Endothelial cell of umbilical vein (primary cell): Measurements from ENCODE around the gene INPP5J.

Source experiments
- CTCF ChIP-seq, 2 donors: IDR thresholded peaks; 1 replicate in 1 of 2; 2 replicates in 1 of 2; pipeline ENCODE4 v1.5.1; 2011; ENCODE audit warnings: low read length in 2 of 2, mild to moderate bottlenecking in 2 of 2, moderate library complexity in 2 of 2, control low read depth in 1 of 2, inconsistent platforms in 1 of 2, low read depth in 1 of 2; ENCODE audit not compliant: insufficient read depth in 1 of 2; ENCODE audit errors: extremely low read depth in 1 of 2
- EZH2 ChIP-seq: IDR thresholded peaks from 2 replicates; pipeline ENCODE4 v1.6.1; 2012; ENCODE audit warnings: borderline replicate concordance, low read depth, mild to moderate bottlenecking, moderate library complexity, low read length, inconsistent platforms; ENCODE audit not compliant: severe bottlenecking
- GATA2 ChIP-seq: IDR thresholded peaks from 2 replicates; pipeline ENCODE4 v1.7.0; 2011; ENCODE audit warnings: low read depth, mild to moderate bottlenecking, moderate library complexity, mixed read lengths, low read length; ENCODE audit not compliant: insufficient read length, insufficient read depth
- MAX ChIP-seq: IDR thresholded peaks from 2 replicates; pipeline ENCODE4 v1.6.1; 2011; ENCODE audit not compliant: insufficient read depth, insufficient read length
- POLR2AphosphoS5 ChIP-seq: IDR thresholded peaks from 2 replicates; pipeline ENCODE4 v1.6.1; 2012; ENCODE audit warnings: low read depth, mild to moderate bottlenecking, control low read depth, low read length, moderate library complexity; ENCODE audit not compliant: insufficient read depth

GRCh38 chr22:31103899-31104694, 18.7 kb upstream of the INPP5J start:
- no peak for TF ChIP-seq GATA2
- no peak for TF ChIP-seq EZH2
- TF ChIP-seq MAX, result no peak
- no peak for TF ChIP-seq CTCF (IDR thresholded peaks at IDR 0.05; ENCODE audit: extremely low read depth in 1 of 2, insufficient read depth in 1 of 2, low read depth in 1 of 2, low read length in 2 of 2)
- no peak for TF ChIP-seq POLR2AphosphoS5
